HEK293 (cell line): Measurements from ENCODE around the gene KLK10.

ENCODE experiments used
- CTCF ChIA-PET: fragments of 350-600 bp; formaldehyde crosslinking; extraction: SDS; loops from one replicate; lab custom pipeline; 2021; ENCODE audit warnings: antibody characterized with exemption; lab: Yijun Ruan, JAX
- POLR2A ChIA-PET: fragments of 300-600 bp; formaldehyde crosslinking; extraction: SDS; loops from one replicate; lab custom pipeline; 2020; ENCODE audit warnings: antibody characterized with exemption, inconsistent platforms; lab: Yijun Ruan, JAX
- H3K27ac ChIP-seq: fragments of 200-500 bp; sonication (Bioruptor generic); 2 replicates; pipeline ENCODE4 v1.5.1; 2014; ENCODE audit warnings: low read depth, low read length, control low read depth, inconsistent platforms; ENCODE audit errors: extremely low read depth
- H3K36me3 ChIP-seq, 2 experiments: fragments of 200-500 bp in 1 of 2; sonication (Bioruptor generic) in 1 of 2; 1 replicate in 1 of 2; 2 replicates in 1 of 2; pipeline ENCODE4 v1.5.1; 2014 to 2017; ENCODE audit warnings: inconsistent platforms in 2 of 2, low read length in 2 of 2; ENCODE audit not compliant: control insufficient read depth in 2 of 2, insufficient read depth in 1 of 2
- H3K4me1 ChIP-seq: fragments of 200-500 bp; sonication (Bioruptor generic); 2 replicates; pipeline ENCODE4 v1.5.1; 2014; ENCODE audit warnings: mild to moderate bottlenecking, low read length, inconsistent platforms; ENCODE audit not compliant: control insufficient read depth, insufficient read depth
- H3K4me3 ChIP-seq: 2 replicates; pipeline ENCODE4 v1.5.1; 2011; ENCODE audit warnings: low read depth, mild to moderate bottlenecking, control low read depth, low read length, moderate library complexity
- H3K9me3 ChIP-seq: fragments of 200-500 bp; sonication (Bioruptor generic); 2 replicates; pipeline ENCODE4 v1.5.1; 2014; ENCODE audit warnings: low read depth, low read length, inconsistent platforms; ENCODE audit not compliant: control insufficient read depth, insufficient read depth
- EGR2 ChIP-seq: fragments of 450-650 bp; formaldehyde crosslinking; IDR thresholded peaks from 2 replicates; pipeline ENCODE4 v1.5.1; 2016; ENCODE audit warnings: low read depth, missing biosample characterization, missing genetic modification characterization
- KLF8 ChIP-seq: fragments of 450-650 bp; formaldehyde crosslinking; IDR thresholded peaks from 2 replicates; pipeline ENCODE4 v1.5.1; 2016; ENCODE audit warnings: missing biosample characterization, missing genetic modification characterization
- PRDM1 ChIP-seq: fragments of 450-650 bp; formaldehyde crosslinking; IDR thresholded peaks from 2 replicates; pipeline ENCODE4; 2016; ENCODE audit warnings: missing biosample characterization, missing genetic modification characterization
- SETDB1 ChIP-seq: IDR thresholded peaks from one replicate; pipeline ENCODE4 v1.6.1; 2017; ENCODE audit warnings: mild to moderate bottlenecking, low read length, moderate library complexity, mixed read lengths; ENCODE audit not compliant: insufficient read length
- SP2 ChIP-seq: fragments of 450-650 bp; formaldehyde crosslinking; IDR thresholded peaks from 2 replicates; pipeline ENCODE4 v1.5.1; 2016; ENCODE audit warnings: missing biosample characterization, missing genetic modification characterization
- SP3 ChIP-seq: fragments of 450-650 bp; formaldehyde crosslinking; IDR thresholded peaks from 2 replicates; pipeline ENCODE4 v1.5.1; 2016; ENCODE audit warnings: missing biosample characterization, missing genetic modification characterization
- YY2 ChIP-seq: fragments of 450-650 bp; formaldehyde crosslinking; IDR thresholded peaks from 2 replicates; pipeline ENCODE4 v1.5.1; 2016; ENCODE audit warnings: missing biosample characterization, missing genetic modification characterization
- ZBTB17 ChIP-seq: fragments of 450-650 bp; formaldehyde crosslinking; IDR thresholded peaks from 2 replicates; pipeline ENCODE4 v1.5.1; 2016; ENCODE audit warnings: missing biosample characterization, missing genetic modification characterization
- ZBTB20 ChIP-seq: fragments of 450-650 bp; formaldehyde crosslinking; IDR thresholded peaks from 2 replicates; pipeline ENCODE4 v1.5.1; 2016; ENCODE audit warnings: missing biosample characterization, missing genetic modification characterization
- ZBTB21 ChIP-seq: fragments of 450-650 bp; formaldehyde crosslinking; IDR thresholded peaks from 2 replicates; pipeline ENCODE4 v1.5.1; 2017; ENCODE audit warnings: missing biosample characterization, missing genetic modification characterization
- ZNF112 ChIP-seq: fragments of 450-650 bp; formaldehyde crosslinking; IDR thresholded peaks from 2 replicates; pipeline ENCODE4 v1.5.0; 2017; ENCODE audit warnings: missing biosample characterization, missing genetic modification characterization
- ZNF19 ChIP-seq: fragments of 450-650 bp; formaldehyde crosslinking; IDR thresholded peaks from 2 replicates; pipeline ENCODE4; 2016; ENCODE audit warnings: missing biosample characterization, missing genetic modification characterization, low read depth
- ZNF366 ChIP-seq: fragments of 450-650 bp; formaldehyde crosslinking; conservative IDR thresholded peaks from 2 replicates; pipeline ENCODE4 v1.5.1; 2016; ENCODE audit warnings: missing biosample characterization, missing genetic modification characterization
- ZNF48 ChIP-seq: fragments of 450-650 bp; formaldehyde crosslinking; IDR thresholded peaks from 2 replicates; pipeline ENCODE4 v1.5.1; 2016; ENCODE audit warnings: missing biosample characterization, missing genetic modification characterization
- ZNF529 ChIP-seq: fragments of 450-650 bp; formaldehyde crosslinking; IDR thresholded peaks from 2 replicates; pipeline ENCODE4 v1.5.1; 2017; ENCODE audit warnings: missing genetic modification characterization, missing biosample characterization; ENCODE audit not compliant: insufficient replicate concordance
- ZNF555 ChIP-seq: fragments of 450-650 bp; formaldehyde crosslinking; conservative IDR thresholded peaks from 2 replicates; pipeline ENCODE4 v1.5.1; 2017; ENCODE audit warnings: missing biosample characterization, mild to moderate bottlenecking, missing genetic modification characterization, inconsistent platforms
- ZNF585B ChIP-seq: fragments of 450-650 bp; formaldehyde crosslinking; IDR thresholded peaks from 2 replicates; pipeline ENCODE4 v1.5.1; 2016; ENCODE audit warnings: missing biosample characterization, missing genetic modification characterization
- ZNF596 ChIP-seq: fragments of 450-650 bp; IDR thresholded peaks from 2 replicates; pipeline ENCODE4 v1.5.0; 2018; ENCODE audit warnings: missing biosample characterization, mild to moderate bottlenecking, missing genetic modification characterization, moderate library complexity
- ZNF600 ChIP-seq: fragments of 450-650 bp; formaldehyde crosslinking; IDR thresholded peaks from 2 replicates; pipeline ENCODE4 v1.5.1; 2016; ENCODE audit warnings: missing biosample characterization, missing genetic modification characterization
- ZNF623 ChIP-seq: fragments of 450-650 bp; formaldehyde crosslinking; IDR thresholded peaks from 2 replicates; pipeline ENCODE4 v1.5.1; 2016; ENCODE audit warnings: missing biosample characterization, missing genetic modification characterization
- ZNF660 ChIP-seq: fragments of 450-650 bp; IDR thresholded peaks from 2 replicates; pipeline ENCODE4 v1.5.1; 2018; ENCODE audit warnings: missing biosample characterization, mild to moderate bottlenecking, missing genetic modification characterization
- ZNF777 ChIP-seq: fragments of 450-650 bp; formaldehyde crosslinking; IDR thresholded peaks from 2 replicates; pipeline ENCODE4 v1.5.1; 2017; ENCODE audit warnings: missing biosample characterization, missing genetic modification characterization, borderline replicate concordance
- ZNF830 ChIP-seq: fragments of 450-650 bp; IDR thresholded peaks from 2 replicates; pipeline ENCODE4 v1.5.0; 2018; ENCODE audit warnings: missing biosample characterization, missing genetic modification characterization, low read depth, mild to moderate bottlenecking, moderate library complexity
- TF ChIP-seq, protein P1 (sequence below): fragments of 450-650 bp; formaldehyde crosslinking; IDR thresholded peaks from 2 replicates; pipeline ENCODE4 v1.5.1; 2016; ENCODE audit warnings: missing biosample characterization, missing genetic modification characterization
- TF ChIP-seq, protein P2 (sequence below): fragments of 450-650 bp; formaldehyde crosslinking; conservative IDR thresholded peaks from 2 replicates; pipeline ENCODE4 v1.5.1; 2016; ENCODE audit warnings: low read depth, missing biosample characterization, missing genetic modification characterization
- TF ChIP-seq, protein P3 (sequence below): fragments of 450-650 bp; formaldehyde crosslinking; optimal IDR thresholded peaks from 2 replicates; pipeline ENCODE3; 2016; ENCODE audit warnings: missing biosample characterization, mild to moderate bottlenecking, missing genetic modification characterization
- TF ChIP-seq, protein P4 (sequence below): fragments of 450-650 bp; formaldehyde crosslinking; IDR thresholded peaks from 2 replicates; pipeline ENCODE4 v1.5.1; 2016; ENCODE audit warnings: missing biosample characterization, missing genetic modification characterization
- TF ChIP-seq, protein P5 (sequence below): fragments of 450-650 bp; formaldehyde crosslinking; IDR thresholded peaks from 2 replicates; pipeline ENCODE4 v1.5.1; 2016; ENCODE audit warnings: missing biosample characterization, missing genetic modification characterization

The KLK10 gene

DNA sequence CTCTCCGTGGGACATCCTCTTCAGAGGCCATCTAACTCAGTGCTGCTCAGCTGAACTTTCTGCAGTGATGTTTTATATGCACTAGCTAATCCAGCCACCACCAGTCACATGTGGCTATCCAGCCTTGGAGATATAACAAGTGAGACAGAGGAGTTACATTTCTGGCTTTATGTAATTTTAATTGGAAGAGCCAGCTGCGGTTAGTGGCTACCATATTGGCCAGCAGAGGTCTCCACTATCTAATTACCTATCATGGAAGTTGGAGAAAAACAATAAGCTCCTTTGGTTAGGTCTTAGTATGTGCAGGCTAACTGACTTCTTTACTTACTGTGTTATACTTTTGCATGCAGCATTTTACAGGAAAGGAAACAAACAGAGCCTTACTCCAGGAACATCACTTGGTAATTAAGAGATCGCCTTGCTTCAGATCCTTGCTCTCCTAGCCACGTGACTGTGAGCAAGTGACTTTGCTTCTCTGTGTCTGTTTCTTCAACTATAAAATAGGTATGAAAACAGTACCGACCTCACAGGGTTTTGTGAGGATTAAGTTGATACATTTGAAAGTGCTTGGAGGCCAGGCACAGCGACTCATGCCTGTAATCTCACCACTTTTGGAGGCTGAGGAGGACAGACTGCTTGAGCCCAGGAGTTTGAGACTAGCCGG is 1.6 kb upstream of the KLK10 start (continued):
- no peak for TF ChIP-seq ZNF48 (tag by site-specific recombination)
- TF ChIP-seq SP2 = no peak
- TF ChIP-seq ZNF19 (tag by site-specific recombination) = no peak
- no peak for TF ChIP-seq EGR2 (tag by site-specific recombination)
- peak; percentile 89 for TF ChIP-seq ZBTB17 (tag by site-specific recombination)
- no peak for TF ChIP-seq ZNF585B
- TF ChIP-seq, protein P1, sequence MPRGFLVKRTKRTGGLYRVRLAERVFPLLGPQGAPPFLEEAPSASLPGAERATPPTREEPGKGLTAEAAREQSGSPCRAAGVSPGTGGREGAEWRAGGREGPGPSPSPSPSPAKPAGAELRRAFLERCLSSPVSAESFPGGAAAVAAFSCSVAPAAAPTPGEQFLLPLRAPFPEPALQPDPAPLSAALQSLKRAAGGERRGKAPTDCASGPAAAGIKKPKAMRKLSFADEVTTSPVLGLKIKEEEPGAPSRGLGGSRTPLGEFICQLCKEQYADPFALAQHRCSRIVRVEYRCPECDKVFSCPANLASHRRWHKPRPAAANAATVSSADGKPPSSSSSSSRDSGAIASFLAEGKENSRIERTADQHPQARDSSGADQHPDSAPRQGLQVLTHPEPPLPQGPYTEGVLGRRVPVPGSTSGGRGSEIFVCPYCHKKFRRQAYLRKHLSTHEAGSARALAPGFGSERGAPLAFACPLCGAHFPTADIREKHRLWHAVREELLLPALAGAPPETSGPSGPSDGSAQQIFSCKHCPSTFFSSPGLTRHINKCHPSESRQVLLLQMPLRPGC (tag by site-specific recombination) = no peak
- TF ChIP-seq ZNF596 (tag by site-specific recombination) = no peak
- TF ChIP-seq, protein P2, sequence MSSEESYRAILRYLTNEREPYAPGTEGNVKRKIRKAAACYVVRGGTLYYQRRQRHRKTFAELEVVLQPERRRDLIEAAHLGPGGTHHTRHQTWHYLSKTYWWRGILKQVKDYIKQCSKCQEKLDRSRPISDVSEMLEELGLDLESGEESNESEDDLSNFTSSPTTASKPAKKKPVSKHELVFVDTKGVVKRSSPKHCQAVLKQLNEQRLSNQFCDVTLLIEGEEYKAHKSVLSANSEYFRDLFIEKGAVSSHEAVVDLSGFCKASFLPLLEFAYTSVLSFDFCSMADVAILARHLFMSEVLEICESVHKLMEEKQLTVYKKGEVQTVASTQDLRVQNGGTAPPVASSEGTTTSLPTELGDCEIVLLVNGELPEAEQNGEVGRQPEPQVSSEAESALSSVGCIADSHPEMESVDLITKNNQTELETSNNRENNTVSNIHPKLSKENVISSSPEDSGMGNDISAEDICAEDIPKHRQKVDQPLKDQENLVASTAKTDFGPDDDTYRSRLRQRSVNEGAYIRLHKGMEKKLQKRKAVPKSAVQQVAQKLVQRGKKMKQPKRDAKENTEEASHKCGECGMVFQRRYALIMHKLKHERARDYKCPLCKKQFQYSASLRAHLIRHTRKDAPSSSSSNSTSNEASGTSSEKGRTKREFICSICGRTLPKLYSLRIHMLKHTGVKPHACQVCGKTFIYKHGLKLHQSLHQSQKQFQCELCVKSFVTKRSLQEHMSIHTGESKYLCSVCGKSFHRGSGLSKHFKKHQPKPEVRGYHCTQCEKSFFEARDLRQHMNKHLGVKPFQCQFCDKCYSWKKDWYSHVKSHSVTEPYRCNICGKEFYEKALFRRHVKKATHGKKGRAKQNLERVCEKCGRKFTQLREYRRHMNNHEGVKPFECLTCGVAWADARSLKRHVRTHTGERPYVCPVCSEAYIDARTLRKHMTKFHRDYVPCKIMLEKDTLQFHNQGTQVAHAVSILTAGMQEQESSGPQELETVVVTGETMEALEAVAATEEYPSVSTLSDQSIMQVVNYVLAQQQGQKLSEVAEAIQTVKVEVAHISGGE (tag by site-specific recombination) = no peak
- no peak for TF ChIP-seq ZNF623 (tag by site-specific recombination)
- no peak for TF ChIP-seq ZNF112 (tag by site-specific recombination)
- peak; percentile 71; the same call in 1 of the 2 replicates for TF ChIP-seq ZNF660
- TF ChIP-seq ZNF366 (tag by site-specific recombination) = 0 out of 2 replicates have a peak, but pooled peaks have one; percentile 19
- TF ChIP-seq ZNF600 (tag by site-specific recombination) = no peak

DNA sequence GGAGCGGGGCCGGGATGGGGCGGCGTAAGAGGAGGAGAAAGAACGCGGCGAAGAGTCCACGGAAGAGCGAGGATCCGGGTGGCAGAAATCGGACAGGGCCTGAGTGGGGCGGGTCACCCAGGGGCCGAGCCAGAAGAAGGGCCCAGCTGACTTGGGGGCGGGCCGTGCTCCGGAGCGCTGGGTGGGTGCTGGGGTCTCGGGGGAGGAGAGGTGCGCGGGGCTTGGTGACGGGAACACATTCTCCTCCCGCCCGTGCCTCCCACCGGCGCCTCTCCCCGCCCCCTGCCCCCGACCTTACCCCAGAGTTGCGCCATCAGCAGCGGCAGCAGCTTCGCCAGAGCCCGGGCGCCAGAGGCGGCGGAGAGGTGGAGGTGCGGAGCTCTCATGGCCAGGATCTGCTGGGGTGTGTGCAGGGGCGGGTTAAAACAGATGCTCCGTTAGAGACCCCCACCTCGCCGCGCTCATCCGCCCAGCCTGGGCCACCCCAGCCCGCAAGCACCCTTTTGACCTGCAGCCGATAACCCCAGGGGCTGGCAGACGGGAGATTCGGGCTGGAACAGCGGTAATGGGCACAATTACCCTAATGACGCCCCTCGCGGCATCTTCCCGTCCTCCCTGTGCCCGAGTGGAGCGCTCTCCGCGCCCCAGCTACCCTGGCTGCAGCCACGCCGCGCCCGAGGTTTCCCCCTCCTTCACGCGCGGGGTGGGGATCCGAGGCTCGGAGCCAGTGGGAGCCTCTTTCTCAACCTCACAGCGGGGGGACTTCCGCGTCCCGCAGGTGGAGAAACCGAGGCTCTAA is 565 bp downstream of the KLK10 start:
- ChIA-PET POLR2A (interaction anchor here (0.7 to 1.0 kb wide), 3 partner anchors 73 to 227 kb away, joined by 3 to 4 read pairs (median 3); no protein-coding TSS in a partner anchor), CTCF (interaction anchor here (0.7 to 8.5 kb wide), 4 partner anchors 76 to 230 kb away, joined by 3 to 177 read pairs (median 9); no protein-coding TSS in a partner anchor)
- no peak overlapping the region for H3K4me3 ChIP-seq
- H3K4me1 ChIP-seq = no peaks in the 10 kb centered on the region; the same call in 1 of the 2 replicates
- H3K36me3 ChIP-seq = no peaks in the 10 kb centered on the region
- H3K9me3 ChIP-seq = no peaks in the 10 kb centered on the region
- no peak overlapping the region for H3K27ac ChIP-seq
- TF ChIP-seq SP3 (tag by site-specific recombination) (peak; percentile 85), ZNF555 (no peak), ZNF529 (tag by site-specific recombination) (no peak), ZBTB20 (tag by site-specific recombination) (peak; percentile 55; the same call in 1 of the 2 replicates), SETDB1 (no peak), YY2 (tag by site-specific recombination) (no peak), PRDM1 (tag by site-specific recombination) (no peak), ZNF777 (no peak), EGR2 (tag by site-specific recombination) (peak; percentile 71; the same call in 1 of the 2 replicates), KLF8 (peak; percentile 45; the same call in 1 of the 2 replicates), ZNF830 (tag by site-specific recombination) (no peak), ZBTB21 (tag by site-specific recombination) (no peak)
- TF ChIP-seq, protein P3, sequence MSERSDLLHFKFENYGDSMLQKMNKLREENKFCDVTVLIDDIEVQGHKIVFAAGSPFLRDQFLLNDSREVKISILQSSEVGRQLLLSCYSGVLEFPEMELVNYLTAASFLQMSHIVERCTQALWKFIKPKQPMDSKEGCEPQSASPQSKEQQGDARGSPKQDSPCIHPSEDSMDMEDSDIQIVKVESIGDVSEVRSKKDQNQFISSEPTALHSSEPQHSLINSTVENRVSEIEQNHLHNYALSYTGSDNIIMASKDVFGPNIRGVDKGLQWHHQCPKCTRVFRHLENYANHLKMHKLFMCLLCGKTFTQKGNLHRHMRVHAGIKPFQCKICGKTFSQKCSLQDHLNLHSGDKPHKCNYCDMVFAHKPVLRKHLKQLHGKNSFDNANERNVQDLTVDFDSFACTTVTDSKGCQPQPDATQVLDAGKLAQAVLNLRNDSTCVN (tag by site-specific recombination) = peak; percentile 35
- TF ChIP-seq, protein P4, sequence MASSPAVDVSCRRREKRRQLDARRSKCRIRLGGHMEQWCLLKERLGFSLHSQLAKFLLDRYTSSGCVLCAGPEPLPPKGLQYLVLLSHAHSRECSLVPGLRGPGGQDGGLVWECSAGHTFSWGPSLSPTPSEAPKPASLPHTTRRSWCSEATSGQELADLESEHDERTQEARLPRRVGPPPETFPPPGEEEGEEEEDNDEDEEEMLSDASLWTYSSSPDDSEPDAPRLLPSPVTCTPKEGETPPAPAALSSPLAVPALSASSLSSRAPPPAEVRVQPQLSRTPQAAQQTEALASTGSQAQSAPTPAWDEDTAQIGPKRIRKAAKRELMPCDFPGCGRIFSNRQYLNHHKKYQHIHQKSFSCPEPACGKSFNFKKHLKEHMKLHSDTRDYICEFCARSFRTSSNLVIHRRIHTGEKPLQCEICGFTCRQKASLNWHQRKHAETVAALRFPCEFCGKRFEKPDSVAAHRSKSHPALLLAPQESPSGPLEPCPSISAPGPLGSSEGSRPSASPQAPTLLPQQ = peak; percentile 39
- TF ChIP-seq, protein P5, sequence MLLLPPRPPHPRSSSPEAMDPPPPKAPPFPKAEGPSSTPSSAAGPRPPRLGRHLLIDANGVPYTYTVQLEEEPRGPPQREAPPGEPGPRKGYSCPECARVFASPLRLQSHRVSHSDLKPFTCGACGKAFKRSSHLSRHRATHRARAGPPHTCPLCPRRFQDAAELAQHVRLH (tag by site-specific recombination) = no peak
